GM19351 (cell line): ENCODE data around the gene LCK.
A peak's percentile ranks its signal among the peaks of the same experiment; 100 is the strongest.

Source experiments
- ATAC-seq: cut with Tn5 transposase; IDR thresholded peaks from one replicate; pipeline ENCODE4 v1.9.1; 2021; ENCODE audit warnings: mild to moderate bottlenecking, moderate library complexity; ENCODE audit not compliant: unreplicated experiment

The LCK gene

DNA sequence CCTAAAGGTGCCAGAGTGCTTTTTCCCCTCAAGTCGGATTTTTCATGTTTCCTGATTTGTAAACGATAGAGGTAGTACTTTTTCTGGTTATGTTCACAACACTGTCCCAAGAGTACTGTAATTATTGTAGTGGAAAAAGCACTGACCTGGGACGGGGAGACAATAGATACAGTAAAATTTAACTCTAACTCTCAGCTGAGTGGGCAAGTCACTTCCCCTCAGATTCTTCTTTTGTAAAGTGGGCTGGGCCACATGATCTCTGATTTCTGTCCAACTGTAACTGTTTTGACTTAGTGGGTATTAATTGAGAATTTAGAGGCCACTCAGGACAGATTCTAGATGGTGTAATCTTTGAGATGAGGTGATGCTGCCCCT, 65.8 kb downstream of the LCK start:
- ATAC-seq, result peak; percentile 25

DNA sequence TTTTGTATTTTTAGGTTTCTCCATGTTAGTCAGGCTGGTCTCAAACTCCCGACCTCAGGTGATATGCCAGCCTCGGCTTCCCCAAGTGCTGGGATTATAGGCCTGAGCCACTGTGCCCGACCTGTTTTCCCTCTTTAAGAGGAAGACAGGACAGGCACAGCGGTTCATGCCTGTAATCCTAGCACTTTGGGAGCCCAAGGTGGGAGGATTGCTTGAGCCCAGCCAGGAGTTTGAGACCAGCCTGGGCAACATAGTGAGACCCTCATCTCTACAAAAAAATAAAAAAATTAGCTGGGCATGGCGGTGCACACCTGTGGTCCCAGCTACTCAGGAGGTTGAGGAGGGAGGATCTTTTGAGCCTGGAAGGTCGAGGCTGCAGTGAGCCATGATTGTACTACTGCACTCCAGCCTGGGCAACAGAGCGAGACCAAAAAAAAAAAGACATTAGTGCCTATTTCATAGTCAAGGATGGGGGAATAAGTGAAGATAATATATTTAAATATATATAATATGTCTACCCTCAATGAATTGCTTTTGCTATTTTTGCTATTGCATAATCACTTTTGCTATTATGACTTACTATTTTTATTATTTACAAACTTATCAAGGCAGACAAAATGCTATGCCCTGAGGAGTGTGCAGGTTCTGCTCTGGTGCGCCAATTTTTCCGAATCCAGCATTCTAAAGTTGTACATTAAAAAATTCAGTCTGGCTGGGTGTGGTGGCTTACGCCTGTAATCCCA, 67.2 kb downstream of the LCK start:
- no peak for ATAC-seq

- ATAC-seq, result no peak
Measured at GRCh38 chr1:32321712-32322291, 70.7 kb downstream of the LCK start.

- ATAC-seq, result no peak
Measured at GRCh38 chr1:32327204-32327603, 76.1 kb downstream of the LCK start.

- no peak for ATAC-seq
Measured at GRCh38 chr1:32329931-32330466, 78.9 kb downstream of the LCK start.

DNA sequence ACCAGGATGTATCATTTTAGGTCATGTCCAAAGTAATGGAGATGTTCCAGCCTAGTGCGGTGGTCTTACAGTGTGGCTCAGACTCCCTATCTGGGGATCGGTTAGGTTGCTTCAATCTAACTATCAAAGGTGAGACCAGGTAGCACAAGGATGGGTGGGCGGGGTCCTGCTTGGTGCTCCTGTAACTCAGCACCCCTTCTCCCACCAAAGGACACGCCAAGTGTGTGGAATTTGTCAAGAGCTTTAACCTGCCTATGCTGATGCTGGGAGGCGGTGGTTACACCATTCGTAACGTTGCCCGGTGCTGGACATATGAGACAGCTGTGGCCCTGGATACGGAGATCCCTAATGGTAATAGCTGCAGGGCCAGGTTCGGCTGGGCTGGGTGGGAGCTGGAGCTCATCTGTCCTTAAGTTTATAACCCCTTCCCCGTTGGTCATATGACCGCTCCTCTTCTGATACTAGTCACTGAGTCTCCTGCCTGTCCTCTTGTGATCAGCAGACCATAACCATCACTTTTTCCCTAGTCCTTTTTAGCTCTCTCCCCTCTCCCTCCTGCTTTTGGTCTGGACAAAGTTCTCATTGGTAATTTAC, 79.6 kb downstream of the LCK start:
- no peak for ATAC-seq

DNA sequence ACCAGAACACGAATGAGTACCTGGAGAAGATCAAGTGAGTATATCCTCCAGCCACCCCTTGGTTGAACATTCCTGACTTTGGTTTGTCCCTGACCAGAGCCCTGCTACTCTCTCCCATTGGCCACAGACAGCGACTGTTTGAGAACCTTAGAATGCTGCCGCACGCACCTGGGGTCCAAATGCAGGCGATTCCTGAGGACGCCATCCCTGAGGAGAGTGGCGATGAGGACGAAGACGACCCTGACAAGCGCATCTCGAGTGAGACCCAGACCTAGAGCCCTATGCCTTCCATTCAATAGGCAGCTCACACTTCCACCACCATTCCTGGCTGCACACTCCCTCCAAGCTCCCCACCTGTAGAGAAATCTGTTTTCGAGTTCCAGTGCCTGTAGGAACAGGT, 80.5 kb downstream of the LCK start:
- ATAC-seq, result no peak

DNA sequence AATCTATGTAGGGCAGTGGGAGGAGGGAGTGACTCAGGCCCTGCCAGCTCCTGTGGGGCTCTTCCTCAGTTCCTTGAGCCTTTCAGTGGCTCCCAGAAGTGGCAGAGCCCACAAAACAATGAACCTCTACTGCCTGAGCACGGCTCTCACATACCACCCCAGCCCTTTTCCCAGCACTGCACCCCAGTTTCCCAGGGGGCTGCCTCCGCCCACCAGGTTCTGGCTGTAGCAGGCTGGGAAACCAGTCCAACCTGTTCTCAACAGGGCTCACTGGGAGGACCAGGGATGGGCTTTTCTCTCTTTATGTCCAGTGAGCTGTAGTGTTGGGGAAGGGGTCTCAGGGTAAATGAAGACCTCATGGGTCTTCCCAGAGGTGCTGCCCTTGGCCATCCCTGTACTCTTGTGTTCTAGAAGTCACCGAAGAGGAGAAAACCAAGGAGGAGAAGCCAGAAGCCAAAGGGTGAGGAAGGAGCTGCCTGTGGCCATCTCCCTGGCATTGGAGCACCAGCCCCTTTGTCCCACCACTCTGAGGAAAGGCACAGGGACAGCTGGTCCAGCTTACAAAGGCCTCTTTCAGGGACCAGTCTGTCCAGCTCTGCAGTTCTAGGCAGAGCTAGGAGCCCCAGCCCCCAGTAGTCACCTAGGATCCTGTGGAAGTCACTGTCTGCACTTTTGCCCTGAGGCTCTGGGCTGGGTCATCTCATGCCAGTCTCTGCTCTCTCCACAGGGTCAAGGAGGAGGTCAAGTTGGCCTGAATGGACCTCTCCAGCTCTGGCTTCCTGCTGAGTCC, 81.4 kb downstream of the LCK start:
- no peak for ATAC-seq

GRCh38 chr1:32333251-32333963, 82.3 kb downstream of the LCK start:
- ATAC-seq, result no peak

DNA sequence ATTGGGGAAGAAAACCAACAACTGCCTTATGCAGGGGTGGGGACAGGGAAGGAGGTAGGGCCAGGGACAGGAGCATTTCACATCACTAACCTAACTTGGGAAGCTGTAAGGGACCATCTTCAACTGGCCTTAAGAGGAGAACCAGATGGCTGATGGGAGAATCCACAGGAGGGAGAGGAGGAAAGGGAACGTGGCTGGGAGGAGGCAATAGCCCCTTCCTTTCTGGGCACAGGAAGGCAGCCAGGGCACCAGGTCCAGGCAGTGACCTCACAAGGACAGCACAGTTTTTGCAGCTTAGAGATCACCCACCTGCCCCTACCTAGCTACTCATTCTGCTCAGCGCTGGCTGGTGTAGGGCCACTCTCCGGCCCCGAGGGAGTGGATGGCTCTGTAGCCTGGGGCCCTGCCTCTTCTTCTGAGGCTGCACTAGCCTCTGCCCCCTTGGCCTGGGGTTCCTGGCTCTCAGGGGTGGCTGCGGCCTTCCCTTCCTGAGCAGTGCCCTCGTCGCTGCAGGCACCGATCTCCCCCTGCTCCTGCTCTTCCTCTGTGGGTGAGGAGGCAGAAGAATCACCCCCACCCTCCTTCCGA, 83.3 kb downstream of the LCK start:
- ATAC-seq, result no peak

DNA sequence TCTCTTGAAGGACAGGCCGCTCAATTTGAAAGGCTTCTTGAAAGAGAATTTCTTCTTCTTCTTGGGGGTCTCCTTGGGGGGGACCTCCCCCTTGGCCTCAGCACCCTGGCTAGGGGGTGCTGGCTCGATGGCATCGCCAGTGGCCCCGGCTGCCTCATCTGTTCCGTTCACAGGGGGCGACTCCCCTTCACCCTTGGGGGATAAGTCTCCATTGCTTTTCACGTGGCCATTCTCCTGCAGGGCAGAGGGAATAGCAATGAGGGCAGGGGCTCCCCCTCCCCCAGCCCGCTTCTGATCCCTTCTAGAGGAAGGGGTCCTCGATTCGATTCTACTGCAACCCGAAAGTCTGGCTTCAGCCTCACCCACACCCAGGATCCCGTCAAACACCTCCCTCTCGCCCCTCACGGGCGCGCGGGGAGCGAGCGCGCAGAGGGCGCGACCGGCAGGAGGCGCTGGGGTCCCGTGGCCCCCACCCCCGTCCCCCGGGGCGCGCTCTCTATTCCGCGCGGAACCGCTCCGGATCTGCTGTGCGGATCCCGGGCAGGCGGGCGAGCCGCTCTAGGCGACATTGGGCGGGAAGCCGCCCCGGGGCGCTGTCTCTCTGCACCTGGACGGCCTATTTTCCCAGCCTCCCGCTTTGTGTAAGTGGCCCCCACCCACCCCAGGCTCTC, 83.9 kb downstream of the LCK start:
- ATAC-seq, result no peak

GRCh38 chr1:32335535-32335789, 84.4 kb downstream of the LCK start:
- no peak for ATAC-seq
